ENCODE data around the gene ZWILCH.
"Not testable (repeated sequence)": the region's sequence is repeated elsewhere in the genome, so short reads cannot be mapped to it uniquely, and the experiment has no call there.

ZWILCH gene

GRCh38 chr15:66573719-66574595 lies 68.8 kb downstream of the ZWILCH start:
- FAIRE-seq, result peak; percentile 27
- no peak for DNase-seq (ENCODE audit: insufficient read length)
- TF ChIP-seq POLR2AphosphoS5 (IDR thresholded peaks at IDR 0.05; ENCODE audit: low read depth, low read length), result no peak
- TF ChIP-seq POLR2A (IDR thresholded peaks at IDR 0.05; ENCODE audit: low read depth, low read length), result no peak
- no peak for TF ChIP-seq TAF1 (IDR thresholded peaks at IDR 0.05; ENCODE audit: borderline replicate concordance, low read depth, low read length)

DNA sequence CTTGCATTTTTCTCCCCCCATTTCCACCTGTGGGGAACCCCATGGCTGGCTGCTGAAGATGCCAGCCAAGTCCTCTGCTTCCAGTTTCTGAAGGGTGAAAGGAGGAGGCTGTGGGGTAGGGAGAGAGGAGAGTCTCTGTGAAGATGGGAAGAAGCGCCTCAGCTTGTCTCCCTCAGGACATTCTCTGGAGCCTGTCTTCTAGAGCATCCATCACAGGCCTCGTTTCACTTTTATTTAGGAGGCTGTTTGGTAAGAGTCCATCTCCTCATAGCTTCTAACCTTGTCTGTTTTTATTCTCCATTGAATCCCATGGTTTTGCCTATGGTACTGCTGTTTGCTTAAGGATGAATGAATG lies 69.4 kb downstream of the ZWILCH start:
- FAIRE-seq, result no peak
- no peak for TF ChIP-seq TAF1 (IDR thresholded peaks at IDR 0.05; ENCODE audit: borderline replicate concordance, low read depth, low read length)
- TF ChIP-seq POLR2AphosphoS5 (IDR thresholded peaks at IDR 0.05; ENCODE audit: low read depth, low read length), result no peak
- no peak for TF ChIP-seq POLR2A (IDR thresholded peaks at IDR 0.05; ENCODE audit: low read depth, low read length)
- no peak for DNase-seq (ENCODE audit: insufficient read length)

DNA sequence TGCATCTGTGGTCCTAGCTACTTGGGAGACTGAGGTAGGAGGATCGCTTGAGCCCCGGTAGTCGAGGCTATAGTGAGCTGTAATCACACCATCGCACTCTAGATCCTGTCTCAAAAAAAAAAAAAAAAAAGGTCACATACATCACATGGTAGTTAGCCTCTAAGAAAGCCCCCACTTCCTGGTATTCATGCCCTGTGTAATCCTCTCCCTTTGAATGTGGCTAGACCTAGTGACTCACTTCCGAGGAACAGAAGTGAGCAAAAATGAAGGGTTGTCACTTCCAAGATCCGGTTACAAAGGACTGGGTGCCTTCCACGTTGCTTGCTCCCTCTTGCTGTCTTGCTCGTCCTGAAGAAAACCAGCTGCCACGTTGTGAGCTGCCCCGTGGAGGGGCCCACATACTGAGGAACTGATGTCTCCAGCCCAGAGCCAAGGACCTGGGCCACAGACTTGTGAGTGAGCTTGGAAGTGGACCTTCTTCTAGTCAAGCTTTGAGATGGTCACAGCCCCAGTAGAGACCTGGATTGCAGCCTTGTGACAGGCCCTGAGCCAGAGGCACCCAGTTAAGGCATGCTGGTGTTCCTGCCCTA lies 73.3 kb downstream of the ZWILCH start:
- DNase-seq (ENCODE audit: insufficient read length), result no peak
- no peak for TF ChIP-seq POLR2AphosphoS5 (IDR thresholded peaks at IDR 0.05; ENCODE audit: low read depth, low read length)
- TF ChIP-seq POLR2A (IDR thresholded peaks at IDR 0.05; ENCODE audit: low read depth, low read length), result no peak
- TF ChIP-seq TAF1 (IDR thresholded peaks at IDR 0.05; ENCODE audit: borderline replicate concordance, low read depth, low read length), result no peak
- FAIRE-seq, result no peak

- DNase-seq (ENCODE audit: insufficient read length), result no peak
- FAIRE-seq, result no peak
- no peak for TF ChIP-seq POLR2A (IDR thresholded peaks at IDR 0.05; ENCODE audit: low read depth, low read length)
- TF ChIP-seq TAF1 (IDR thresholded peaks at IDR 0.05; ENCODE audit: borderline replicate concordance, low read depth, low read length), result no peak
- no peak for TF ChIP-seq POLR2AphosphoS5 (IDR thresholded peaks at IDR 0.05; ENCODE audit: low read depth, low read length)
Measured at GRCh38 chr15:66580643-66581042, 75.5 kb downstream of the ZWILCH start.

DNA sequence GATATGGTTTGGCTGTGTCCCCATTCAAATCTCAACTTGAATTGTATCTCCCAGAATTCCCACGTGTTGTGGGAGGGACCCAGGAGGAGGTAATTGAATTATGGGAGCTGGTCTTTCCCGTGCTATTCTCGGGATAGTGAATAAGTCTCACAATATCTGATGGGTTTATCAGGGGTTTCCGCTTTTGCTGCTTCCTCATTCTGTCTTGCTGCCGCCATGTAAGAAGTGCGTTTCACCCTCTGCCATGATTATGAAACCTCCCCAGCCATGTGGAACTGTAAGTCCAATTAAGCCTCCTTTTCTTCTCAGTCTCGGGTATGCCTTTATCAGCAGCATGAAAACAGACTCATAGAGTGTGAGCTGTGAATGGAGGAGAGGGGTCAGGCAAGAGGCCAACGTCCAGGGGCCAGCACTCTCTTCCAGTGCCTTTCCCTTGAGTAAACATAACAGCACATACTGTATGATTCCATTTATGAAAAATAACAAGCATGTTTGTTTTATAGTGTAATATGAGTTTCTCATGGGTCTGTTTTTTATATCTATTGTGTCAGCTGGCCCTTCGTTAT lies 76.9 kb downstream of the ZWILCH start:
- TF ChIP-seq POLR2AphosphoS5 (IDR thresholded peaks at IDR 0.05; ENCODE audit: low read depth, low read length) (no peak), TAF1 (IDR thresholded peaks at IDR 0.05; ENCODE audit: borderline replicate concordance, low read depth, low read length) (no peak), POLR2A (IDR thresholded peaks at IDR 0.05; ENCODE audit: low read depth, low read length) (no peak)
- DNase-seq (ENCODE audit: insufficient read length) (no peak), FAIRE-seq (no peak)

DNA sequence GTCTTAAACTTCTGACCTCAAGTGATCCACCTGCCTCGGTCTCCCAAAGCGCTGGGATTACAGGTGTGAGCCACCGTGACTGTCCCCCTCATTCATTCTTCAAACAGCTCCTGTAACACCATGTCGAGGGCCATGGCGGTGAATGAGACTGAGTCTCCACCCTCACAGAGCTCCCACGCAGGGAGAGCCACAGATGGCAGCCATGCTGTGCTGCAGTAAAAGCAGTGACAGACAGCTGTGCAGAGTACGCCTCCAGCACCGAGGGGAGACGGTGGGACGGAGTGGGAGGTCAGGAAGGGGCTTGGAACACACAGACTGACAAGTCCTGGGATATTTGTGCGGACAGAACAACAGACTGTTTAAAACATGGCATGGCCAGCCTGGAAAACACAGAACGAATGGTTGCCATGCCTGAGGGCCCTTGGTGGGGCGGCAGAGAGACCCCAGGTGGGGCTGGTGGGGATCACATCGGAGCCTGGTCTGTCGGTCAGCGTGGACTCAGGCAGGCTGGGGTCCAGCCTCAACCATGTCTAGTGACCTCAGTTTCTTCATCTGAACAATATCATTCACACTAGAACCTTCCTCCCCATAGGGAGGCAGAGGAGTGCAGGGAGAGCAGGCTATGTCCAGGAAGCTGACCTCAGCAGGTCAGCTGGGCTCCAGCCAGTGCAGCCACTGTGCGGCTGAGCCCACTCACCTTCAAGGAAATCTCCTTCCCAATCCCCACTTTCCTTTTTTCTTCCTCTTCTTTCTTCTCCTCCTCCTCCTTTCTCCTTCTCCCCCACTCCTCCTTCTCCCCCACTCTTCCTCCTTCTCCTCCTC lies 81.2 kb downstream of the ZWILCH start:
- DNase-seq (ENCODE audit: insufficient read length) (no peak), FAIRE-seq (no peak)
- TF ChIP-seq POLR2AphosphoS5 (IDR thresholded peaks at IDR 0.05; ENCODE audit: low read depth, low read length), result no peak
- TF ChIP-seq POLR2A (IDR thresholded peaks at IDR 0.05; ENCODE audit: low read depth, low read length), result no peak
- no peak for TF ChIP-seq TAF1 (IDR thresholded peaks at IDR 0.05; ENCODE audit: borderline replicate concordance, low read depth, low read length)

DNA sequence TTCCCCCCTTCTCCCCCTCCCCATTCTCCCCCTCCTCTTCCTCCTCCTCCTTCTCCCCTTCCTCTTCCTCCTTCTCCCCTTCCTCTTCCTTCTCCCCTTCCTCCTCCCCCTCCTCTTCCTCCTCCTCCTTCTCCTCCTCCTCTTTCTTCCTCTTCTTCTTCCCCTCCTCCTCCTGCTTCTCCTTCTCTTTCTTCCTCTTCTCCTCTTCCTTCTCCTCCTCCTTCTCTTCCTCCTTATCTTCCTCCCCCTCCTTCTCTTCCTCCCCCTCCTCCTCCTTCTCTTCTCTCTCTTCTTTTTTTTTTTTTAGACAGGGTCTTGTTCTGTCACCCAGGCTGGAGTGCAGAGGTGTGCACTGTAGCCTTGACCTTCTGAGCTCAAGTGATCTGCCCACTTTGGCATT lies 81.9 kb downstream of the ZWILCH start:
- TF ChIP-seq TAF1 (IDR thresholded peaks at IDR 0.05; ENCODE audit: borderline replicate concordance, low read depth, low read length) (no peak), POLR2AphosphoS5 (IDR thresholded peaks at IDR 0.05; ENCODE audit: low read depth, low read length) (no peak), POLR2A (IDR thresholded peaks at IDR 0.05; ENCODE audit: low read depth, low read length) (no peak)
- no peak for FAIRE-seq
- no peak for DNase-seq (ENCODE audit: insufficient read length)

GRCh38 chr15:66587749-66588148 lies 82.6 kb downstream of the ZWILCH start:
- FAIRE-seq, result no peak
- no peak for DNase-seq (ENCODE audit: insufficient read length)
- TF ChIP-seq POLR2A (IDR thresholded peaks at IDR 0.05; ENCODE audit: low read depth, low read length), result no peak
- TF ChIP-seq TAF1 (IDR thresholded peaks at IDR 0.05; ENCODE audit: borderline replicate concordance, low read depth, low read length), result no peak
- no peak for TF ChIP-seq POLR2AphosphoS5 (IDR thresholded peaks at IDR 0.05; ENCODE audit: low read depth, low read length)

DNA sequence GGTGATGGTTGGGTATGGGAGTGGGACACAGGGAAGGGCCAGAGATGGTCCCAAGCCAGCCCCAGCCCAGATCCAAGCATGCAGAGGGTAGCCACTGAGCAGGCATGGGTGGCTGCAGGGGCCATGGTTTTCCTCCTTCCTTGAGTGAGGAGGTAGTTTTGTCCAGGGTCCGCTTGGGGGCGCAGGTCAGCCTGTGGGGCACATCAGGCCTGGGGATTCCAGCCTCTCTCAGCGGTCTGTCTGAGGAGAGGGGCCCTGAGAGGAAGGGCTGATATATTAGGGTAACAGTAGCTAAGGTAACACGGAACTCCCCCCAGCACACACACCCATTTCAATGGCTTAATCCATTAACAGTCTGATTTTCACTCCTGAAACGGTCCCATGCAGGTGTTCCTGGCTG lies 83.4 kb downstream of the ZWILCH start:
- FAIRE-seq, result no peak
- DNase-seq (ENCODE audit: insufficient read length), result no peak
- TF ChIP-seq POLR2A (IDR thresholded peaks at IDR 0.05; ENCODE audit: low read depth, low read length) (no peak), TAF1 (IDR thresholded peaks at IDR 0.05; ENCODE audit: borderline replicate concordance, low read depth, low read length) (no peak), POLR2AphosphoS5 (IDR thresholded peaks at IDR 0.05; ENCODE audit: low read depth, low read length) (no peak)

DNA sequence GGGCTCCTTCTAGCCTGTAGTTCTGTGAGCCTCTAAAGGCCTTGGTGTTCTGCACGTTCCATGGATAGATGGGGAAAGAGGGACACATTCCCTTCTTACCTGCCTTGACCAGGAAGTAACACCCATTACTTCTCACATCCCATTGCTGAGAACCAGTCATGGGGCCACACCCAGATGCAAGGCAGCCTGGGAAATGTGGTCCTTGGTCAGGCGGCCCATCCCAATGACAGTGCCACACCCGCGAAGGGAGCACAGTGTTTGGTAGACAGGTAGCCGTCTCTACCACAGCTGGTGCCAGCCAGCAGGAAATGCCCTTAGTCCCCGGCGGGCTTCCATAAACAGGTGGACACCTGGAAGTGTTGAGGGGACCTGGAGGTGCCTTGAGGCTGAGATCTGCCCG lies 83.8 kb downstream of the ZWILCH start:
- TF ChIP-seq POLR2AphosphoS5 (IDR thresholded peaks at IDR 0.05; ENCODE audit: low read depth, low read length), result no peak
- TF ChIP-seq POLR2A (IDR thresholded peaks at IDR 0.05; ENCODE audit: low read depth, low read length), result no peak
- no peak for TF ChIP-seq TAF1 (IDR thresholded peaks at IDR 0.05; ENCODE audit: borderline replicate concordance, low read depth, low read length)
- FAIRE-seq, result no peak
- DNase-seq (ENCODE audit: insufficient read length), result no peak

GRCh38 chr15:66589429-66589828 lies 84.3 kb downstream of the ZWILCH start:
- not testable (repeated sequence) for FAIRE-seq

More at GRCh38 chr15:66589429-66589828, 84.3 kb downstream of the ZWILCH start:
- DNase-seq (ENCODE audit: insufficient read length), result not testable (repeated sequence)

Data from GM12892 (cell line).